GM12874 (cell line): ENCODE measurements around the gene RFX7.

Experiments
- TF ChIP-seq, protein P1 (sequence below): IDR thresholded peaks from 2 replicates; pipeline ENCODE4 v1.5.1; 2011; ENCODE audit warnings: low read depth, mild to moderate bottlenecking, control low read depth, low read length, moderate library complexity; ENCODE audit not compliant: insufficient read depth

The RFX7 gene

GRCh38 chr15:56064152-56064551 lies 179.5 kb downstream of the RFX7 start:
- TF ChIP-seq, protein P1, sequence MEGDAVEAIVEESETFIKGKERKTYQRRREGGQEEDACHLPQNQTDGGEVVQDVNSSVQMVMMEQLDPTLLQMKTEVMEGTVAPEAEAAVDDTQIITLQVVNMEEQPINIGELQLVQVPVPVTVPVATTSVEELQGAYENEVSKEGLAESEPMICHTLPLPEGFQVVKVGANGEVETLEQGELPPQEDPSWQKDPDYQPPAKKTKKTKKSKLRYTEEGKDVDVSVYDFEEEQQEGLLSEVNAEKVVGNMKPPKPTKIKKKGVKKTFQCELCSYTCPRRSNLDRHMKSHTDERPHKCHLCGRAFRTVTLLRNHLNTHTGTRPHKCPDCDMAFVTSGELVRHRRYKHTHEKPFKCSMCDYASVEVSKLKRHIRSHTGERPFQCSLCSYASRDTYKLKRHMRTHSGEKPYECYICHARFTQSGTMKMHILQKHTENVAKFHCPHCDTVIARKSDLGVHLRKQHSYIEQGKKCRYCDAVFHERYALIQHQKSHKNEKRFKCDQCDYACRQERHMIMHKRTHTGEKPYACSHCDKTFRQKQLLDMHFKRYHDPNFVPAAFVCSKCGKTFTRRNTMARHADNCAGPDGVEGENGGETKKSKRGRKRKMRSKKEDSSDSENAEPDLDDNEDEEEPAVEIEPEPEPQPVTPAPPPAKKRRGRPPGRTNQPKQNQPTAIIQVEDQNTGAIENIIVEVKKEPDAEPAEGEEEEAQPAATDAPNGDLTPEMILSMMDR, result no peak

GRCh38 chr15:56059716-56060115 lies 184.0 kb downstream of the RFX7 start:
- TF ChIP-seq, protein P1, result no peak

GRCh38 chr15:56058986-56059385 lies 184.7 kb downstream of the RFX7 start:
- TF ChIP-seq, protein P1, result no peak

DNA sequence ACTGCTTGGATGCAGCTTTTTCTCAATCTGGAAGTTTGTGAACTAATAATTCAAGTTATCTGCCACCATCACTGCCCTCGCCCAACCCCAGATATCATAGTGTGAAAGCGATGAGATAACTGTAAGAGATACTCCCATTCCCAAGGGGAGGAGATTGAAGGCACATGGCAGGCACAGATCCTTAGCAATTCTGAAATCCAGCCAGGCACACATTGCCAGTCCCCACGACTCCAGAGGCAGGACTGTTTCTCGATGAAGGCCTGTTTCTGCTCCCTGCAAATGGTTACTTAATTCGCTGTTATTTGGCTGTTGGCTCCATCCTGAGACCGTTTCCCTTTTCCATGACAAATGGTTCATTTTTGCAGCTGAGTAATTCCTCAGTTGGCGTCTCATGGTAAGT lies 187.1 kb downstream of the RFX7 start:
- TF ChIP-seq, protein P1, result no peak

DNA sequence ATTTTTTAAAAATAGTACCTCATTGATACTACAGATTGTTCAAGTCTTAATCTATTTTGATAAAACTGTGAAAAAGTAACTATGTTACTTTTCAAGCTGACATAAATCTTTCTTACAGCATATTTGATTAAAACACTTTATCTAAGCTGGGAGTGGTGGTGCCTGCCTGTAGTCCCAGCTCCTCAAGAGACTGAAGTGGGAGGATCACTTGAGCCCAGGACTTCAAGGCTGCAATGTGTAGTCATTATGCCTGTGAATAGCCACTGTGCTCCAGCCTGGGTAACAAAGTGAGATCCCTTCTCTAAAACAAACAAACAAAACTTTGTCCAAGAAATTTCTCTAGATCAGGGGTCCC lies 190.7 kb downstream of the RFX7 start:
- TF ChIP-seq, protein P1, result no peak

DNA sequence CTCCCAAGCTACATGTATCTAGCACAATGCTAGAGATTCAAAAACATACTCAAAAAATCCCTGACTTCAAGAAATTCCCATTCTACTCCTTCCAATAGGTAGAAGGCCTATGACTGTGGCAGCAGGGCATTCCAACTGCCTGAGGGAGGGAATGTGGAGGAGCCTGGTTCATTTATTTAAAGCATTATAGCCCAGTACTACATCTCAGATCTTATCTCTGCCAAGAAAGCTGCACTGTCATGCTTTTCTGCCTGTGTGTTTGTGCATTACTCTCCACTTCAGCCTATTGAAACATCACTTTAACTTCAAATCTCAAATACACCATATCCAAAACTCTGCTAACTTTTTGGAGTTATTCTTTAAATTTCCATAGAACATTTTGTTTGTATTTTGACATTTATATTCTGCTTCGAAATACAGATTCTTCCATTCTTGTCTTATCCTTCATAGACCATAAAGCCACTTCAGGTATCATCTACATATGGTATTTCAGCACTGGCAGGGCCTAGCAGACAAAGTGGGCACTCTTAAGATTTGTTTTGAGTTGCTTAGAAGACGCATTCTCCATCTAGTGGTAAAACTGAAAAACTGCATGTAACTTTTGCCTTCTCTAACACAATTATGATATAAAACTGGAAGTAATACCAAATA lies 191.2 kb downstream of the RFX7 start:
- TF ChIP-seq, protein P1, result peak; percentile 60

DNA sequence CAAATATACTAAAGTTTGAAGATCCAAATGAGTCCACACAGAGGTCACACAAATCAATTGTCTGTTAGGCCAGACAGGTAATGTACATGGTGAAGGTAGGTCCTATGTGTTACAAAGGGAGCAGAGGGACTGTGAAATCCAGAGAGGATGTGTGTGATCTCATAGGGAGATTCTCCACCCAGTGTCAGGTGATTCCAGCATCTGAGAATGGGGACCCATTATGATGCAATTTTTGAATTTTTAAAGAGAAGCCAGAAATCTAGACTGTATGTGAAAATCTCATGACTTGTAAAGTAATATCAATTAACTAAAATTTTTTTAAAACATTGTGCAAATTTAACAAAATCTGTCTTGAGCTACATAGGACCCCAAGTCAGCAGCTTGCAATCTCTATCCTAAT lies 192.0 kb downstream of the RFX7 start:
- TF ChIP-seq, protein P1, result no peak
